KOPT-K1 (cell line): ENCODE results near the gene BABAM1.

Source experiments
- H3K27ac ChIP-seq: fragments of 200-600 bp; sonication (generic); 2 replicates; pipeline ENCODE4 v1.5.1; 2016; ENCODE audit warnings: antibody characterized with exemption, mild to moderate bottlenecking, low read depth, low read length; ENCODE audit not compliant: poor library complexity, severe bottlenecking
- H3K36me3 ChIP-seq: fragments of 200-600 bp; sonication (generic); 2 replicates; pipeline ENCODE4 v1.5.1; 2017; ENCODE audit warnings: antibody characterized with exemption, mild to moderate bottlenecking, low read length, moderate library complexity; ENCODE audit not compliant: insufficient read depth
- H3K9me3 ChIP-seq: fragments of 200-600 bp; sonication (generic); 2 replicates; pipeline ENCODE4 v1.5.1; 2017; ENCODE audit warnings: antibody characterized with exemption, low read length, mild to moderate bottlenecking; ENCODE audit not compliant: insufficient read depth, poor library complexity, severe bottlenecking

Gene BABAM1

GRCh38 chr19:17312189-17313113, 45.2 kb downstream of the BABAM1 start:
- H3K36me3 ChIP-seq = peaks cover 51% of the 10 kb centered on the region
- no peaks in the 10 kb centered on the region for H3K9me3 ChIP-seq
- H3K27ac ChIP-seq = no peak overlapping the region

- H3K9me3 ChIP-seq = no peaks in the 10 kb centered on the region
- H3K36me3 ChIP-seq = peaks cover 63% of the 10 kb centered on the region
- no peak overlapping the region for H3K27ac ChIP-seq
Measured at GRCh38 chr19:17314007-17314593, 46.9 kb downstream of the BABAM1 start.

- Histone ChIP-seq H3K27ac (no peak overlapping the region), H3K36me3 (peaks cover 75% of the 10 kb centered on the region), H3K9me3 (no peaks in the 10 kb centered on the region)
Measured at GRCh38 chr19:17318966-17319365, 51.7 kb downstream of the BABAM1 start.

- no peak overlapping the region for H3K27ac ChIP-seq
- H3K9me3 ChIP-seq = no peaks in the 10 kb centered on the region
- peaks cover 68% of the 10 kb centered on the region for H3K36me3 ChIP-seq
Measured at GRCh38 chr19:17319473-17320238, 52.4 kb downstream of the BABAM1 start.

GRCh38 chr19:17320435-17320834, 53.2 kb downstream of the BABAM1 start:
- no peaks in the 10 kb centered on the region for H3K9me3 ChIP-seq
- peaks cover 60% of the 10 kb centered on the region for H3K36me3 ChIP-seq
- H3K27ac ChIP-seq = no peak overlapping the region

GRCh38 chr19:17321655-17322489, 54.6 kb downstream of the BABAM1 start:
- no peak overlapping the region for H3K27ac ChIP-seq
- no peaks in the 10 kb centered on the region for H3K9me3 ChIP-seq
- H3K36me3 ChIP-seq = peaks cover 51% of the 10 kb centered on the region

GRCh38 chr19:17322854-17323253, 55.6 kb downstream of the BABAM1 start:
- no peak overlapping the region for H3K27ac ChIP-seq
- peaks cover 49% of the 10 kb centered on the region for H3K36me3 ChIP-seq
- H3K9me3 ChIP-seq = no peaks in the 10 kb centered on the region

- H3K36me3 ChIP-seq = peaks cover 45% of the 10 kb centered on the region
- H3K27ac ChIP-seq = no peak overlapping the region
- H3K9me3 ChIP-seq = no peaks in the 10 kb centered on the region
Measured at GRCh38 chr19:17323300-17323963, 56.2 kb downstream of the BABAM1 start.

- peaks cover 40% of the 10 kb centered on the region for H3K36me3 ChIP-seq
- H3K9me3 ChIP-seq = no peaks in the 10 kb centered on the region
- H3K27ac ChIP-seq = no peak overlapping the region
Measured at GRCh38 chr19:17323964-17324332, 56.7 kb downstream of the BABAM1 start.

- peaks cover 34% of the 10 kb centered on the region for H3K36me3 ChIP-seq
Measured at GRCh38 chr19:17324357-17325114, 57.3 kb downstream of the BABAM1 start.

GRCh38 chr19:17325133-17325532, 57.9 kb downstream of the BABAM1 start:
- Histone ChIP-seq H3K27ac (no peak overlapping the region), H3K36me3 (peaks cover 28% of the 10 kb centered on the region), H3K9me3 (no peaks in the 10 kb centered on the region)

More at GRCh38 chr19:17324357-17325114, 57.3 kb downstream of the BABAM1 start:
- Histone ChIP-seq H3K27ac (no peak overlapping the region), H3K9me3 (no peaks in the 10 kb centered on the region)

GRCh38 chr19:17325881-17326594, 58.8 kb downstream of the BABAM1 start:
- no peaks in the 10 kb centered on the region for H3K9me3 ChIP-seq
- peaks cover 19% of the 10 kb centered on the region for H3K36me3 ChIP-seq
- H3K27ac ChIP-seq = no peak overlapping the region

- Histone ChIP-seq H3K27ac (no peak overlapping the region), H3K36me3 (peaks cover 14% of the 10 kb centered on the region), H3K9me3 (no peaks in the 10 kb centered on the region)
Measured at GRCh38 chr19:17326595-17326966, 59.3 kb downstream of the BABAM1 start.
